HG03103 (cell line): ENCODE measurements around the gene RTN1.

Experiments
- ATAC-seq: cut with Tn5 transposase; IDR thresholded peaks from one replicate; pipeline ENCODE4 v1.9.1; 2021; ENCODE audit warnings: low read depth; ENCODE audit not compliant: unreplicated experiment

Gene RTN1

GRCh38 chr14:59576332-59577294 is 294.0 kb downstream of the RTN1 start, which contains the start of gene CCDC175:
Gene CCDC175, minus strand, starts transcription at chr14:59576812. Its CDS starts 37 bp downstream, at chr14:59576775.
- ATAC-seq = peak; percentile 99

- ATAC-seq = no peak
Measured at GRCh38 chr14:59570122-59570521, 300.5 kb downstream of the RTN1 start.

- ATAC-seq = no peak
Measured at GRCh38 chr14:59566725-59567124, 303.9 kb downstream of the RTN1 start.

GRCh38 chr14:59566296-59566695 is 304.3 kb downstream of the RTN1 start:
- no peak for ATAC-seq

- no peak for ATAC-seq
Measured at GRCh38 chr14:59565087-59565486, 305.5 kb downstream of the RTN1 start.

GRCh38 chr14:59564366-59564765 is 306.2 kb downstream of the RTN1 start:
- ATAC-seq = no peak

- ATAC-seq = no peak
Measured at GRCh38 chr14:59547310-59547709, 323.3 kb downstream of the RTN1 start.
